A673 (cell line): ENCODE data around the gene SCAMP5. TPM values are rescaled to one million over a fixed set of nuclear protein-coding genes. Genes with fewer than 3 reads are reported as not detected.

Experiments used
- BruUV-seq: library from RNA; stranded (reverse); fragments of 400-500 nt; replicated peaks from 2 replicates; lab custom pipeline; 2021; lab: Mats Ljungman, UMichigan
- CTCF ChIA-PET: fragments of 300-600 bp; sonication (Branson Sonifier 250); formaldehyde crosslinking; loops from one replicate; lab custom pipeline; 2022; ENCODE audit warnings: antibody characterized with exemption; lab: Charles Lee
- POLR2A ChIA-PET: fragments of 300-600 bp; sonication (Branson Sonifier 250); formaldehyde crosslinking; loops from one replicate; lab custom pipeline; 2022; ENCODE audit warnings: antibody characterized with exemption; ENCODE audit not compliant: low non-redundant PET; lab: Charles Lee
- DNase-seq: peaks from one replicate; pipeline ENCODE4 v3.0.0-alpha.2; 2015; ENCODE audit warnings: low spot score
- H3K27ac ChIP-seq: fragments of 200-600 bp; sonication (generic); 2 replicates; pipeline ENCODE4 v1.5.1; 2016; ENCODE audit warnings: mixed run types, low read depth, mild to moderate bottlenecking, mixed read lengths, antibody characterized with exemption, low read length; ENCODE audit not compliant: poor library complexity, severe bottlenecking
- H3K27me3 ChIP-seq: fragments of 200-600 bp; sonication (generic); replicated peaks from 2 replicates; pipeline ENCODE4 v1.6.1; 2017; ENCODE audit warnings: mixed run types, low read depth, mild to moderate bottlenecking, mixed read lengths, antibody characterized with exemption, low read length; ENCODE audit not compliant: insufficient read depth, poor library complexity
- H3K36me3 ChIP-seq: fragments of 200-600 bp; sonication (generic); 2 replicates; pipeline ENCODE4 v1.6.1; 2016; ENCODE audit warnings: mixed run types, mild to moderate bottlenecking, mixed read lengths, antibody characterized with exemption, low read length; ENCODE audit not compliant: insufficient read depth, poor library complexity, severe bottlenecking
- H3K4me1 ChIP-seq: fragments of 200-600 bp; sonication (generic); 2 replicates; pipeline ENCODE4 v1.6.1; 2017; ENCODE audit warnings: mixed run types, mild to moderate bottlenecking, mixed read lengths, antibody characterized with exemption, low read length; ENCODE audit not compliant: insufficient read depth, poor library complexity, severe bottlenecking
- H3K4me3 ChIP-seq: fragments of 200-600 bp; sonication (generic); 2 replicates; pipeline ENCODE4 v1.5.1; 2016; ENCODE audit warnings: low read depth, mixed run types, mild to moderate bottlenecking, mixed read lengths, low read length; ENCODE audit not compliant: poor library complexity, severe bottlenecking
- H3K9me3 ChIP-seq: fragments of 200-600 bp; sonication (generic); 2 replicates; pipeline ENCODE4 v1.6.1; 2016; ENCODE audit warnings: mixed run types, low read depth, mild to moderate bottlenecking, mixed read lengths, antibody characterized with exemption, low read length; ENCODE audit not compliant: poor library complexity, severe bottlenecking
- EZH2 ChIP-seq: fragments of 200-600 bp; sonication (generic); IDR thresholded peaks from 2 replicates; pipeline ENCODE4 v1.6.1; 2017; ENCODE audit warnings: borderline replicate concordance, low read depth, mild to moderate bottlenecking, mixed read lengths, antibody characterized with exemption, low read length; ENCODE audit not compliant: poor library complexity, severe bottlenecking
- intact Hi-C: fragments of 100-400 bp; cut with micrococcal nuclease; formaldehyde crosslinking; loops from one replicate; pipeline ENCODE4 v1.10.0; 2022; ENCODE audit not compliant: unreplicated experiment
- total RNA-seq: library from RNA; stranded (reverse); gene quantifications from 2 replicates; pipeline ENCODE4 v1.2.3, GENCODE V29; 2021
- TF ChIP-seq, protein P1 (sequence below): fragments of 300-800, 200-600 bp; sonication (generic); conservative IDR thresholded peaks from 2 replicates; pipeline ENCODE4 v1.5.1; 2017; ENCODE audit warnings: low read depth, mild to moderate bottlenecking, antibody characterized with exemption, low read length, moderate library complexity, mixed read lengths

The SCAMP5 gene
- total RNA-seq, 1 experiment from 2014 or later = 3.8 TPM

DNA sequence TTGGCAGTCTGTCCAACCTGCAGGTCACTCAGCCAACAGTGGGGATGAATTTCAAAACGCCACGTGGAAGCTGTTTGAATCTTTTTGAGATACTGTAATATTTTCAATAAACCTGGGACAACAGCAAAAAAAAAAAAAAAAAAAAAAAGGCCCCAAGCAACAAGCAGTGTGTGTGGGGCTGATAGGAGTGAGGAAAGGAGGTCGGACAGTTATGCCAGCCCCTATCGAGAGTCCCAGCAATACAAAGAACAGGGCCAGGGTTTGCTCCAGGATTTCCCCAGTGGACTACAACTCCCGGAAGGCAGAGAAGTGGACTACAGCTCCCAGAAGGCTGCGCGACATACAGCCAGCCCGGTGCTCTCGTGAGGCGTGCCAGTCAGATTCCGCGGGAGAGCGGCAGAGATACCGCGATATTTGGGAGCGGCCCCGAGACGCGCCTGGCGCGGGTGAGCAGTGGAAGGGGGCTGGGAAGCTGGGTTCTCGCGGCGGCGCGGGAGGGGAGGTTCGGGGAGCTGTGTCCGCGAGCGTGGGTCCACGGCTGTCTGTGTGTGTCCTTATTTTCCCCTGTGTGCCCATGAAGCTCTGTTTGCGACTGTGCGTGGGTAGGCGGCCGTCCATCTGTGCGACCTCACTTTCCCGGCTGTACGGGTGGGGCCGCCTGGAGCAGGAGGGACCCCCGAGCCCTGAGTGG, 28.0 kb downstream of the SCAMP5 start, which contains the start of gene PPCDC:
Gene PPCDC (plus strand): TSS at position 410 of the 691 bp plus-strand sequence. CDS start 4,729 bp downstream, outside the sequence.
- Histone ChIP-seq H3K36me3 (no peaks in the 10 kb centered on the region), H3K27ac (peak within 1 kb of the TSS; percentile 95), H3K9me3 (no peaks in the 10 kb centered on the region), H3K4me1 (peaks cover 15% of the 10 kb centered on the region), H3K4me3 (peak within 1 kb of the TSS; percentile 79), H3K27me3 (no peaks in the 10 kb centered on the region)
- intact Hi-C loops = loop anchor here (10.0 kb wide), 1 partner anchor 641 kb away; no protein-coding TSS in a partner anchor
- ChIA-PET POLR2A (interaction anchor here (0.7 kb wide), 1 partner anchor 9 kb away, joined by 3 read pairs; no protein-coding TSS in a partner anchor), CTCF (interaction anchor here (0.6 to 1.0 kb wide), 2 partner anchors 178 to 252 kb away, joined by 3 read pairs; partner anchors contain the start of gene C15orf39)
- peak; percentile 98 for DNase-seq
- no TSS peak for BruUV-seq
- TF ChIP-seq, protein P1, sequence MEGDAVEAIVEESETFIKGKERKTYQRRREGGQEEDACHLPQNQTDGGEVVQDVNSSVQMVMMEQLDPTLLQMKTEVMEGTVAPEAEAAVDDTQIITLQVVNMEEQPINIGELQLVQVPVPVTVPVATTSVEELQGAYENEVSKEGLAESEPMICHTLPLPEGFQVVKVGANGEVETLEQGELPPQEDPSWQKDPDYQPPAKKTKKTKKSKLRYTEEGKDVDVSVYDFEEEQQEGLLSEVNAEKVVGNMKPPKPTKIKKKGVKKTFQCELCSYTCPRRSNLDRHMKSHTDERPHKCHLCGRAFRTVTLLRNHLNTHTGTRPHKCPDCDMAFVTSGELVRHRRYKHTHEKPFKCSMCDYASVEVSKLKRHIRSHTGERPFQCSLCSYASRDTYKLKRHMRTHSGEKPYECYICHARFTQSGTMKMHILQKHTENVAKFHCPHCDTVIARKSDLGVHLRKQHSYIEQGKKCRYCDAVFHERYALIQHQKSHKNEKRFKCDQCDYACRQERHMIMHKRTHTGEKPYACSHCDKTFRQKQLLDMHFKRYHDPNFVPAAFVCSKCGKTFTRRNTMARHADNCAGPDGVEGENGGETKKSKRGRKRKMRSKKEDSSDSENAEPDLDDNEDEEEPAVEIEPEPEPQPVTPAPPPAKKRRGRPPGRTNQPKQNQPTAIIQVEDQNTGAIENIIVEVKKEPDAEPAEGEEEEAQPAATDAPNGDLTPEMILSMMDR = no peak
- TF ChIP-seq EZH2 = no peak

DNA sequence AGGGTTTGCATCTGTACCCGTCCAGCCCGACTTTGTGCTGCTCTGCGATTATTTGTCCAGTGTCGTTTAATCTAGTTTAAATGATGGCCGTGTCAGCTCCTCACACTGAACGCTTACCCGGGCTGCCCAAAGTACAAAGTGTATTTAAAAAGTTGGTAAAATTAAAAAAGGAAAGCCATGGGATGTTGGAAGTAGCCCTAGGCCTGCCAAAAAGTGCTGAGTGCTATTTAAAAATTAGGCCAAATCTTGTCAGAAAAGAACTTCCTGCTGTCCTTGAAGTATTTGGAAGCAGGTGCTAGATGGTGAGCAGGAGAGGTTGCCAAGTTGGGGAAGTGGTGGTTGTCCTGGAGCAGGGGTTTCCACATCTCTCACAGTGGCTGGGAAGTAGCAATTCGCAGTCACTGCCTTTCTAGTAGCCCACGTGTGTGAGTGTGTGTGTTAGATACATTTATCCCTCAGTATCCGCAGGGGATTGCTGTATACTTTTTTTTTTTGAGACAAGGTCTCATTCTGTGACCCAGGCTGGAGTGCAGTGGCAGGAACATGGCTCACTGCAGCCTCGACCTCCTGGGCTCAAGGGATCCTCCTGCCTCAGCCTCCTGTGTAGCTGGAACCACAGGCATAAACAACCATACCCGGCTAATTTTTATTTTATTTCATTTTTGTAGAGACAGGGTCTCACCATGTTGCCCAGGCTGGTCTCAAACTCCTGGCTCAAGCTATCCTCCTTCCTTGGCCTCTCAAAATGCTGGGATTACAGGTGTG, 28.7 kb downstream of the SCAMP5 start:
- intact Hi-C loops = loop anchor here (10.0 kb wide), 1 partner anchor 641 kb away; no protein-coding TSS in a partner anchor
- H3K36me3 ChIP-seq = no peaks in the 10 kb centered on the region
- peak overlapping the region; percentile 79 for H3K4me3 ChIP-seq
- peak overlapping the region; percentile 95 for H3K27ac ChIP-seq
- no peak for TF ChIP-seq EZH2
- TF ChIP-seq, protein P1 = no peak
- no peaks in the 10 kb centered on the region for H3K27me3 ChIP-seq
- CTCF ChIA-PET = interaction anchor here (1.0 kb wide), 1 partner anchor 253 kb away, joined by 3 read pairs; no protein-coding TSS in a partner anchor
- peak; percentile 37 for DNase-seq
- BruUV-seq = TSS peak; percentile 91
- peaks cover 23% of the 10 kb centered on the region for H3K4me1 ChIP-seq
- no peaks in the 10 kb centered on the region for H3K9me3 ChIP-seq
- POLR2A ChIA-PET = no interaction called here

DNA sequence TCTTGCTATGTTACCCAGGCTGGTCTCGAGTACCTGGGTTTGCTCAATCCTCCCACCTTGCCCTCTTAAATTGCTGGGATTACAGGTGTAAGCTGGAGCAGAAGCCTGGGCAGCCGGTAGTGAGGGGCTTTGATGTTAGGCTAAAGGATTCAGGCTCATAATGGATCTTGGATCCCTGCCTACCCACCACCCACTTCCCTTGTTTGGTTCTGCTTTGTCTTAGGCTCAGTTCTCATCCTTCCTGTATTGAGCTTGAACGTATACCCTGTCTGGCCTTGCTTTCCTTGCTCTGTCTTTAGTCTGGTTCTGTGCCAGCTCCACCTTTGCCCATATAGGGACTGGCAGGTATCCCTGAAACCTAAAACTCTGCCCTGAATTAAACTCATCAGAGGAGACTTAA, 29.7 kb downstream of the SCAMP5 start:
- intact Hi-C loops = loop anchor here (10.0 kb wide), 1 partner anchor 640 kb away; no protein-coding TSS in a partner anchor
- no peaks in the 10 kb centered on the region for H3K36me3 ChIP-seq
- no TSS peak for BruUV-seq
- POLR2A ChIA-PET = no interaction called here
- CTCF ChIA-PET = no interaction called here
- peaks cover 32% of the 10 kb centered on the region for H3K4me1 ChIP-seq
- peak overlapping the region; percentile 95 for H3K27ac ChIP-seq
- no peak for DNase-seq
- no peaks in the 10 kb centered on the region for H3K27me3 ChIP-seq
- H3K9me3 ChIP-seq = no peaks in the 10 kb centered on the region
- TF ChIP-seq, protein P1 = no peak
- no peak for TF ChIP-seq EZH2
- no peak overlapping the region for H3K4me3 ChIP-seq
